Omental fat pad (tissue), 4 donors: ENCODE measurements around the gene CAPRIN2. TPM values are rescaled to one million over a fixed set of nuclear protein-coding genes. Genes with fewer than 3 reads are reported as not detected.

Experiments used
- ATAC-seq: fragments of 150-250 bp; one replicate; pipeline ENCODE4 v1.9.1; 2016; ENCODE audit warnings: mild to moderate bottlenecking, moderate library complexity; ENCODE audit not compliant: low FRiP score
- DNase-seq: peaks from one replicate; pipeline ENCODE4 v3.0.0-alpha.2; 2019; ENCODE audit warnings: low spot score
- total RNA-seq, 4 donors: library from RNA; depleted of rRNA; stranded (reverse); fragments of >200 nt; gene quantifications; one replicate each; pipeline ENCODE4 v1.1.0, GENCODE V29; 2016
- TF ChIP-seq, protein P1 (sequence below), 3 donors: fragments of 450-650 bp; IDR thresholded peaks; one replicate each; pipeline ENCODE4 v1.5.1; 2016 to 2017; ENCODE audit warnings: antibody characterized with exemption in 3 of 3, mild to moderate bottlenecking in 3 of 3, moderate library complexity in 2 of 3

The CAPRIN2 gene
- total RNA-seq, 4 donors from 2014 or later: 18.0 to 31.4 (median 19.7) TPM

DNA sequence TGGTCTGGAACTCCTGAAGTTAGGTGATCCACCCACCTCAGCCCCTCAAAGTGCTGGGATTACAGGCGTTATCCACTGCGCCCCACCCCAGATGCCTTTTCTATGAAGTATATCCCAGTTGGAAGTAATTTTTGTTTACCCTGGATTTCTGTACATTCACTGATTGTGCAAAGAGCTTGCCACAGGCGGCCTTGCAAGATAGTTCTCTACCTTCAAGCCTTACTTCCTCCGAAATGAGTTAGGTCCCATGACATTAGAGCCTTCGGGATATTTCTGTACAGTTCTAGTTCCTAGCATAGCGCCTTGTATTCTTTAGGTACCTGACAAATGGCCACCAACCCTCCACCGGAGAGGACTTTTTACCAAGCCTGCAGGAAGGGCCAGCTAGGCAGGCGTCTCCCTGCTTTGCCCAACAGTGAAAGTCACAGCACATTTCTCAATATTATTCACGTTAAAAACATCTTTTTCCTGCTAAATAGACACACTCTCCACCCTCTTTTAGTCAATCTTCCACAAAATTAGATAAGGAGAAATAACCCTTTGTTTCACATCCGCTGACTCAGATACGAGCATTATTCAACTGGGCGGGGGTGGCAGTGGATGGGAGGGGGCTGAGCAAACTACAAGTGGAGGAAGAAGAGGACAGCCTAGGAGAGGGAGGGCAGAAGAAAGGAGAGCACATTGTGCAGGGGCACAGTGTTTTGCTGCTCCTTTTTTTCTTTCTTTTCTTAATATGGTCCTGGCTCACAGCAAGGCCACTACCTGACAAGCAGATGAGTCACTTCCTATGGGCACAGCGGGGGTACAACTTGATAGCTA lies 40.0 kb upstream of the CAPRIN2 start:
- DNase-seq (no peak), ATAC-seq (peak; percentile 48)
- TF ChIP-seq, protein P1, sequence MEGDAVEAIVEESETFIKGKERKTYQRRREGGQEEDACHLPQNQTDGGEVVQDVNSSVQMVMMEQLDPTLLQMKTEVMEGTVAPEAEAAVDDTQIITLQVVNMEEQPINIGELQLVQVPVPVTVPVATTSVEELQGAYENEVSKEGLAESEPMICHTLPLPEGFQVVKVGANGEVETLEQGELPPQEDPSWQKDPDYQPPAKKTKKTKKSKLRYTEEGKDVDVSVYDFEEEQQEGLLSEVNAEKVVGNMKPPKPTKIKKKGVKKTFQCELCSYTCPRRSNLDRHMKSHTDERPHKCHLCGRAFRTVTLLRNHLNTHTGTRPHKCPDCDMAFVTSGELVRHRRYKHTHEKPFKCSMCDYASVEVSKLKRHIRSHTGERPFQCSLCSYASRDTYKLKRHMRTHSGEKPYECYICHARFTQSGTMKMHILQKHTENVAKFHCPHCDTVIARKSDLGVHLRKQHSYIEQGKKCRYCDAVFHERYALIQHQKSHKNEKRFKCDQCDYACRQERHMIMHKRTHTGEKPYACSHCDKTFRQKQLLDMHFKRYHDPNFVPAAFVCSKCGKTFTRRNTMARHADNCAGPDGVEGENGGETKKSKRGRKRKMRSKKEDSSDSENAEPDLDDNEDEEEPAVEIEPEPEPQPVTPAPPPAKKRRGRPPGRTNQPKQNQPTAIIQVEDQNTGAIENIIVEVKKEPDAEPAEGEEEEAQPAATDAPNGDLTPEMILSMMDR (IDR thresholded peaks at IDR 0.05): no peak

DNA sequence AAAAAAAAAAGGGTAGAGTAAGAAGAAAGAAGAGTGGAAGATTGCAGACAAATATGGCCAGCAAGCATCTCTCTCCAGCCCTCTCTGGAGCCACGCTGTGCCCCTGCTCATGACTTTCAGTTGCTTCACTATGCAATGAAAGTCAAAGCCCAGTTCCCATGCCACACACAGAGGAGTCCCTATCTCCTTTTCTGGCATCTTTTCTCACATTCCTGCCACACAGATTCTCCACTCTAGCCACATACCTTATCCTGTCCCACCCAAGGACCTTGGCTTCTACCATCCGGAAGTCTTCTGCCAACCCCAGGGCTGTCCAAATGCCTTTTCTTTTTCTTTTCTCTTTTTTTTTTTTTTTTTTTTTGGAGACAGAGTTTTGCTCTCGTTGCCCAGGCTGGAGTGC lies 39.3 kb upstream of the CAPRIN2 start:
- no peak for ATAC-seq
- TF ChIP-seq, protein P1 (IDR thresholded peaks at IDR 0.05): no peak
- DNase-seq: no peak

DNA sequence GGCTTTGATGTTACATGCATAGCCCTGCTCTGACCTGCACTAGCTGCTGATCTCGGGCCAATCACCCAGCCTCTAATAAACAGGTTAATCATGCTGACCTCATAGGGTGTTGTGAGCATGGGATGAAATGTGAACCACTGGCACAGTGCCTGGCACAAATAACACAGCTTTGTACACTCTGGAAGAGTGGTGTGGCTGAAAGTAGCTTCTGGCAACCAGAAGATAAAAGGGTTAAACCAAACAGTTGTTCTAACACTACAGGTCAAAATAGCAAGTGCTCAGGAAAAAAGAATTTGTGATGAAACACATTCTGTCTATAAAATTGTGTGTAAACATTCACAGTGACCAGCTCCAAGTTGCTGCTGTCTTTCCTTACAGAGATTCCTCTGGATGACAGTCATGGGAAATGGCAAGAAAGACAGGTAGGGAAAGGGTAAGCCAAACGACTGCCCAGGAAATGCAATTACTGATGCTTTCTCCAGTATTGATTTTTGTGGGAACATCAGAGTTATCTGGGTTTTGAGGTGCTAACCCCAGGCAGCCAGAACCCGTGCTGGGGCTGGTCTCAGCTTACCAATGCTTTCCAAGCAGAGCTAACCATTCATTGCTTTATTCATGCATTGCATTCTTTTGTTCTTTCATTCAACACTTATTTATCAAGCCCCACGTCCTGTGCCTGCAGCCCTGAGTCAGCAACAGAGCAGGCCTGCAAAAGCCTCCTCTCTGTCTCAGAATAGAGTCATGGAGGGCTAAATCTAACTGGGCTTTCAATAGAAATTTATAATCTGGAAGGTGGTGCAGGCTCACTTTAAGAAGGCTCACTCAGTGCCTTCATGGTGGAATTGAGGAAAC lies 38.1 kb upstream of the CAPRIN2 start:
- no peak for DNase-seq
- no peak for ATAC-seq
- TF ChIP-seq, protein P1 (IDR thresholded peaks at IDR 0.05): no peak

DNA sequence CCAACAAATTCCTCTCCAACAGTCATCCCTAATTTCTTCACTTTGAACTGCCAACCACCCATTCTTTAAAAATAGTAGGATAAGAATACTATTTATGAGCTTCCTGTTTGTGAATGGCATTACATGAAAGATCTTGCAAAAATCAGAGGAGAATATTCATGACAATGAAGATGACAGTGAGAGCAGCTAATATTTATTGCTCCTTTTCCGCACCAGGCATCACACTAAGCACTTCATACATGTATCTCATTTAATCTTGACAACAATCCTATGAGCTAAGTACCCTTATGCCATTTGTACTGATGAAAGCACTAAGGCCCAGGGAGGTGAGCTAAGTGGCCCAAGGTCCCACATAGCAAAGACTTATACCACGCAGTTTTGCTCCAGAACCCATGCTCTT lies 37.3 kb upstream of the CAPRIN2 start:
- no peak for ATAC-seq
- DNase-seq: no peak
- TF ChIP-seq, protein P1 (IDR thresholded peaks at IDR 0.05): no peak

DNA sequence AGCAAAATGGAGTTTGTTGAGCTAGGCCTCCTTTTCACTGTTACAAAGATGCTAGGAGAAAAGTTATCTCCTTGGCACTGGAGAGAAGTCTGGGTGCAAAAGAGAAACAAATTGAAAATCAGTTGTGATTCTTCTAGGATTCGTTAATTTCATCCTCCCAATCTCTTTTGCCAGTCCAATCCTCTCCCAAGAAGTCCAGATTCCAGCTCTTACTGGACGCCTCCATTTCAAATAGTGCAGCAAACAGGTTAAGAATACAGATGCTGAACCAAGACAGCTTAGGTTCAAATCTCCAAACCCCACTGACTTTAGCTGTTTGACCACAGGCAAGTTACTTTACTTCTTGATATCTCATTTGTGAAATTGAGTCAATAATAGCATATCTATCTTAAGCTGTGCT lies 34.0 kb upstream of the CAPRIN2 start:
- ATAC-seq (no peak), DNase-seq (no peak)
- TF ChIP-seq, protein P1 (IDR thresholded peaks at IDR 0.05): no peak

DNA sequence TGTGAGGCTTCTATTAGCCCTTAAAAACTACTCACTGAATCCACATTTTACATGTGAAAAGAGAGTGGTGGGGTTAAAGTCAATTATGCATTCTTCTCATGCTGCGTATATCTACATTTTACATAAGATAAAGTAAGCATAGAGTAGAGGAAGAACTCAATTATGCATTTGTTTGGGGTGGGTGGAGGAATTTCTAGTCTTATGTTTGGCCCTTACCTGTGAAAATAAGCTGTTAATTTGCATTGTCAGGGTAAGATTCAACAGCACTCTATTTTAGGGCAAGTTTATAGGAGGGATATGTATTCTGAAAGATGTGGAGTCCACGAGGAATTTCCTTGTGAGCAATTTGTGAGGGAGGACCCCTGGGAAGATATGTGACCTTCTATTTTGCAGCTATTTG lies 30.9 kb upstream of the CAPRIN2 start:
- ATAC-seq (no peak), DNase-seq (no peak)
- TF ChIP-seq, protein P1 (IDR thresholded peaks at IDR 0.05): no peak
